HFF-Myc (cell line): ENCODE results near the gene SIL1.

Source experiments
- DNase-seq: peaks from one replicate; pipeline ENCODE4 v3.0.0-alpha.2; 2011; ENCODE audit warnings: low read depth; ENCODE audit errors: extremely low read depth
- H3K4me3 ChIP-seq: replicated peaks from 2 replicates; pipeline ENCODE4 v1.5.1; 2011; ENCODE audit warnings: low read depth, mild to moderate bottlenecking, control low read depth, low read length
- CTCF ChIP-seq: IDR thresholded peaks from 2 replicates; pipeline ENCODE4 v1.5.1; 2012; ENCODE audit warnings: mild to moderate bottlenecking, low read depth, low read length, control low read depth; ENCODE audit errors: missing control alignments

Gene SIL1

GRCh38 chr5:139214646-139215045 lies 16.5 kb upstream of the SIL1 start:
- no peak for TF ChIP-seq CTCF
- no peak overlapping the region for H3K4me3 ChIP-seq
- no peak for DNase-seq

GRCh38 chr5:139212906-139213305 lies 14.7 kb upstream of the SIL1 start:
- no peak for TF ChIP-seq CTCF
- H3K4me3 ChIP-seq = no peak overlapping the region
- no peak for DNase-seq

GRCh38 chr5:139212486-139212885 lies 14.3 kb upstream of the SIL1 start:
- TF ChIP-seq CTCF = no peak

GRCh38 chr5:139210585-139210984 lies 12.4 kb upstream of the SIL1 start:
- no peak overlapping the region for H3K4me3 ChIP-seq
- no peak for TF ChIP-seq CTCF
- no peak for DNase-seq

More at GRCh38 chr5:139212486-139212885, 14.3 kb upstream of the SIL1 start:
- H3K4me3 ChIP-seq = no peak overlapping the region
- no peak for DNase-seq

- no peak overlapping the region for H3K4me3 ChIP-seq
- DNase-seq = no peak
- TF ChIP-seq CTCF = no peak
Observed at GRCh38 chr5:139207297-139208000, 9.3 kb upstream of the SIL1 start.

GRCh38 chr5:139205586-139205985 lies 7.4 kb upstream of the SIL1 start:
- DNase-seq = no peak
- H3K4me3 ChIP-seq = no peak overlapping the region
- TF ChIP-seq CTCF = no peak

GRCh38 chr5:139205124-139205523 lies 7.0 kb upstream of the SIL1 start:
- H3K4me3 ChIP-seq = no peak overlapping the region
- no peak for TF ChIP-seq CTCF
- DNase-seq = no peak
